Transverse colon (tissue), 4 donors: Measurements from ENCODE around the gene GCN1. TPM values are rescaled to one million over a fixed set of nuclear protein-coding genes. Genes with fewer than 3 reads are reported as not detected.

Experiments
- DNase-seq: peaks from one replicate; pipeline ENCODE4 v3.0.0-alpha.2; 2019
- H3K27ac ChIP-seq, 4 donors: fragments of 200-600 bp; sonication (generic); 2 replicates each; pipeline ENCODE4 v1.5.1; 2016 to 2018; ENCODE audit warnings: inconsistent platforms in 4 of 4
- H3K27me3 ChIP-seq: fragments of 200-600 bp; sonication (generic); 2 replicates; pipeline ENCODE4 v1.5.1; 2017; ENCODE audit warnings: inconsistent platforms
- H3K36me3 ChIP-seq, 4 donors: fragments of 200-600 bp; sonication (generic); 2 replicates each; pipeline ENCODE4 v1.5.1; 2017 to 2019; ENCODE audit warnings: inconsistent platforms in 4 of 4
- H3K4me1 ChIP-seq, 4 donors: fragments of 200-600 bp; sonication (generic); 2 replicates each; pipeline ENCODE4 v1.5.1; 2017 to 2020; ENCODE audit warnings: inconsistent platforms in 4 of 4
- H3K4me3 ChIP-seq, 4 donors: fragments of 200-600 bp; sonication (generic); 1 replicate in 1 of 4; 2 replicates in 3 of 4; pipeline versions ENCODE4 v1.5.1 to v1.6.1; 2017 to 2019; ENCODE audit warnings: inconsistent platforms in 4 of 4
- H3K9me3 ChIP-seq, 2 donors: fragments of 200-600 bp; sonication (generic); 2 replicates each; pipeline ENCODE4 v1.5.1; 2017 to 2019; ENCODE audit warnings: inconsistent platforms in 2 of 2
- CTCF ChIP-seq, 5 experiments: fragments of 200-600 bp in 3 of 5; fragments of 450-650 bp in 2 of 5; sonication (generic) in 3 of 5; IDR thresholded peaks; 1 replicate in 2 of 5; 2 replicates in 3 of 5; pipeline ENCODE4 v1.5.1; 2016 to 2017; ENCODE audit warnings: antibody characterized with exemption in 5 of 5, inconsistent platforms in 3 of 5, mild to moderate bottlenecking in 2 of 5, moderate library complexity in 1 of 5
- EP300 ChIP-seq: sonication (generic); formaldehyde crosslinking; IDR thresholded peaks from one replicate; pipeline ENCODE4 v1.6.1; 2017; ENCODE audit warnings: antibody characterized with exemption, low read depth
- POLR2A ChIP-seq: fragments of 450-650 bp; IDR thresholded peaks from one replicate; pipeline ENCODE4 v1.6.1; 2016; ENCODE audit warnings: antibody characterized with exemption, mild to moderate bottlenecking, moderate library complexity
- POLR2AphosphoS5 ChIP-seq, 3 donors: sonication (generic); formaldehyde crosslinking; IDR thresholded peaks; one replicate each; pipeline ENCODE4 v1.6.1; 2016; ENCODE audit warnings: antibody characterized with exemption in 3 of 3
- WGBS, 2 donors: methylation state at CpG; one replicate each; pipeline ENCODE4 v1.1.5; 2018; ENCODE audit warnings: low coverage in 1 of 2; 5-methylcytosine and 5-hydroxymethylcytosine counted together
- in situ Hi-C, 4 donors: fragments of 200-750 bp; cut with MboI; loops; one replicate each; pipeline versions ENCODE4 v1.15.0 to v1.15.1; 2017; ENCODE audit warnings: low sequenced_read_pairs in 3 of 4, low pct_ligation_motif_present in 1 of 4, low pct_unique_long_range_greater_than_20kb in 1 of 4
- intact Hi-C: fragments of 100-400 bp; cut with DNase I; formaldehyde crosslinking; loops from one replicate; pipeline ENCODE4 v1.15.1; 2023; ENCODE audit warnings: low total_unique reads
- total RNA-seq, 4 donors: library from RNA; depleted of rRNA; stranded (reverse); fragments of >200 nt; gene quantifications; one replicate each; pipeline ENCODE4 v1.1.0, GENCODE V29; 2016

GCN1 gene
- total RNA-seq, 4 donors from 2014 or later = 70.0 to 141 (median 107) TPM

GRCh38 chr12:120170631-120171030, 23.9 kb downstream of the GCN1 start:
- WGBS, 2 donors = 93 to 100% methylated on average over 1 to 7 of the region's 7 CpGs
- Histone ChIP-seq H3K4me3 (no peak overlapping the region), H3K9me3 (no peaks in the 10 kb centered on the region), H3K36me3 (peaks cover 0 to 84% (median 42%) of the 10 kb centered on the region in 4 donors), H3K27me3 (no peaks in the 10 kb centered on the region), H3K4me1 (no peaks in the 10 kb centered on the region), H3K27ac (no peak overlapping the region)
- intact Hi-C loops (no loop called here), in situ Hi-C loops (no loop called here)
- no peak for TF ChIP-seq EP300
- TF ChIP-seq POLR2AphosphoS5 (IDR thresholded peaks at IDR 0.05) = no peak
- TF ChIP-seq CTCF (IDR thresholded peaks at IDR 0.05) = no peak
- no peak for TF ChIP-seq POLR2A
- no peak for DNase-seq

- no peaks in the 10 kb centered on the region for H3K27me3 ChIP-seq
- intact Hi-C loops (no loop called here), in situ Hi-C loops (no loop called here)
- peaks cover 0 to 84% (median 42%) of the 10 kb centered on the region in 4 donors for H3K36me3 ChIP-seq
- 100% methylated on average over 2 of the region's 2 CpGs for WGBS, 2 donors
- no peaks in the 10 kb centered on the region for H3K4me1 ChIP-seq
- no peak overlapping the region for H3K27ac ChIP-seq
- no peak for DNase-seq
- no peak overlapping the region for H3K4me3 ChIP-seq
- TF ChIP-seq POLR2AphosphoS5 (IDR thresholded peaks at IDR 0.05) = no peak
- no peak for TF ChIP-seq CTCF (IDR thresholded peaks at IDR 0.05)
- no peak for TF ChIP-seq POLR2A
- TF ChIP-seq EP300 = no peak
- H3K9me3 ChIP-seq = no peaks in the 10 kb centered on the region
Measured at GRCh38 chr12:120169946-120170345, 24.6 kb downstream of the GCN1 start.

- no peak overlapping the region for H3K27ac ChIP-seq
- in situ Hi-C loops (no loop called here), intact Hi-C loops (no loop called here)
- 98% methylated on average over 4 of the region's 4 CpGs; no CpG with 5 or more reads in 1 of the 2 donors for WGBS, 2 donors
- peaks cover 0 to 80% (median 40%) of the 10 kb centered on the region in 4 donors for H3K36me3 ChIP-seq
- no peak overlapping the region for H3K4me3 ChIP-seq
- no peaks in the 10 kb centered on the region for H3K27me3 ChIP-seq
- no peaks in the 10 kb centered on the region for H3K4me1 ChIP-seq
- no peaks in the 10 kb centered on the region for H3K9me3 ChIP-seq
- no peak for DNase-seq
- no peak for TF ChIP-seq POLR2A
- no peak for TF ChIP-seq POLR2AphosphoS5 (IDR thresholded peaks at IDR 0.05)
- no peak for TF ChIP-seq EP300
- TF ChIP-seq CTCF (IDR thresholded peaks at IDR 0.05) = no peak
Measured at GRCh38 chr12:120168337-120168736, 26.2 kb downstream of the GCN1 start.

GRCh38 chr12:120167529-120168095, 26.9 kb downstream of the GCN1 start:
- 84 to 96% methylated on average over 6 of the region's 6 CpGs for WGBS, 2 donors
- Histone ChIP-seq H3K27ac (no peak overlapping the region), H3K4me3 (no peak overlapping the region), H3K27me3 (no peaks in the 10 kb centered on the region), H3K36me3 (peaks cover 0 to 80% (median 41%) of the 10 kb centered on the region in 4 donors), H3K4me1 (no peaks in the 10 kb centered on the region), H3K9me3 (no peaks in the 10 kb centered on the region)
- intact Hi-C loops = no loop called here
- in situ Hi-C loops = no loop called here
- no peak for DNase-seq
- no peak for TF ChIP-seq EP300

- intact Hi-C loops = no loop called here
- H3K4me3 ChIP-seq = no peak overlapping the region
- in situ Hi-C loops = no loop called here
Measured at GRCh38 chr12:120164293-120164692, 30.2 kb downstream of the GCN1 start.

More at GRCh38 chr12:120164293-120164692, 30.2 kb downstream of the GCN1 start:
- WGBS, 2 donors = 94% methylated on average over 11 of the region's 11 CpGs; no CpG with 5 or more reads in 1 of the 2 donors
- no peak for TF ChIP-seq CTCF (IDR thresholded peaks at IDR 0.05)
- no peak for TF ChIP-seq POLR2A
- no peak for TF ChIP-seq POLR2AphosphoS5 (IDR thresholded peaks at IDR 0.05)
- TF ChIP-seq EP300 = no peak
- Histone ChIP-seq H3K9me3 (no peaks in the 10 kb centered on the region), H3K4me1 (no peaks in the 10 kb centered on the region), H3K27ac (no peak overlapping the region), H3K36me3 (peaks cover 0 to 83% (median 47%) of the 10 kb centered on the region in 4 donors), H3K27me3 (no peaks in the 10 kb centered on the region)
- no peak for DNase-seq
